GM10266 (cell line): ENCODE data around the gene MYO19.
"Not testable (repeated sequence)": the region's sequence is repeated elsewhere in the genome, so short reads cannot be mapped to it uniquely, and the experiment has no call there.

Experiments used
- DNase-seq: peaks from one replicate; pipeline ENCODE4 v3.0.0; 2012; ENCODE audit errors: extremely low spot score
- TF ChIP-seq, protein P1 (sequence below): IDR thresholded peaks from 2 replicates; pipeline ENCODE4 v1.5.1; 2012; ENCODE audit warnings: mild to moderate bottlenecking, low read depth; ENCODE audit not compliant: control insufficient read depth, insufficient read depth; ENCODE audit errors: missing control alignments

Gene MYO19

DNA sequence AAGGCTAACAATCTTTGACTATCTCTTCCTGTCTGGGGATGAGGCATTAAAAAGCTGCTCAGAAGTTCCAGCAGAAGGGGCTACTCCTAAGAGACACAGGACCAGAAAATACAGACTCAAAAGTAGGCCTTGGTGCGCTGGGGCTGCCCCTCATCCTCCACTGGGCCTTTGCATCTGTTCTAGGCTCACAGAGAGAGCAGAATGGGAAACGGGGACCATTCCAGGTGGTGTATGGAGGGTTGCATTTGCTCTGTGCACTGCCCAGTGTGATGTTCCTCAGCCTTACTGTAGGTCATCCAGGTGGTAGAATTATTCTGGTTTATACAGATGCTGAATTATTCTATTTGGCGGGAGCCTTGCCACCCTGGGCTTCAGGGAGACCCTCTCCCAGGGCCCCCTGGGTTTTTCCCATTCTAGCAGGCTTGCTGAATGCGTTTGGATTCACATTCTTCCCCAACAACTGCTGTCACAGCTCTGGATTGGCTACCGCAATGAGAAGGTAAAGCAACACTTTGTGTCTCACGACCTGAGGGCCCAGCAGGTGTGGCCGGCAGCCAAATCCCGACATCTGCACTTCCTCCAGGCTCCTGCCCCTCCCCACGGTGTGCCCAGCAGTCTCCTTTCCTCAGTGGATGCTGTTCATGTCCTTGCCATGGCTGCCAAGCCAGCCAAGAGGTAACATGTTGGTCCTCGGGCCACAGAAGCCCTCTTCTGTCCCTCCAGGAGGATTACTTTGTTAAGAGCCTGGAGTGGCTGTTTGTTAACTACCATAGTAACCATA, 73.1 kb downstream of the MYO19 start:
- TF ChIP-seq, protein P1, sequence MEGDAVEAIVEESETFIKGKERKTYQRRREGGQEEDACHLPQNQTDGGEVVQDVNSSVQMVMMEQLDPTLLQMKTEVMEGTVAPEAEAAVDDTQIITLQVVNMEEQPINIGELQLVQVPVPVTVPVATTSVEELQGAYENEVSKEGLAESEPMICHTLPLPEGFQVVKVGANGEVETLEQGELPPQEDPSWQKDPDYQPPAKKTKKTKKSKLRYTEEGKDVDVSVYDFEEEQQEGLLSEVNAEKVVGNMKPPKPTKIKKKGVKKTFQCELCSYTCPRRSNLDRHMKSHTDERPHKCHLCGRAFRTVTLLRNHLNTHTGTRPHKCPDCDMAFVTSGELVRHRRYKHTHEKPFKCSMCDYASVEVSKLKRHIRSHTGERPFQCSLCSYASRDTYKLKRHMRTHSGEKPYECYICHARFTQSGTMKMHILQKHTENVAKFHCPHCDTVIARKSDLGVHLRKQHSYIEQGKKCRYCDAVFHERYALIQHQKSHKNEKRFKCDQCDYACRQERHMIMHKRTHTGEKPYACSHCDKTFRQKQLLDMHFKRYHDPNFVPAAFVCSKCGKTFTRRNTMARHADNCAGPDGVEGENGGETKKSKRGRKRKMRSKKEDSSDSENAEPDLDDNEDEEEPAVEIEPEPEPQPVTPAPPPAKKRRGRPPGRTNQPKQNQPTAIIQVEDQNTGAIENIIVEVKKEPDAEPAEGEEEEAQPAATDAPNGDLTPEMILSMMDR: no peak
- DNase-seq: no peak

DNA sequence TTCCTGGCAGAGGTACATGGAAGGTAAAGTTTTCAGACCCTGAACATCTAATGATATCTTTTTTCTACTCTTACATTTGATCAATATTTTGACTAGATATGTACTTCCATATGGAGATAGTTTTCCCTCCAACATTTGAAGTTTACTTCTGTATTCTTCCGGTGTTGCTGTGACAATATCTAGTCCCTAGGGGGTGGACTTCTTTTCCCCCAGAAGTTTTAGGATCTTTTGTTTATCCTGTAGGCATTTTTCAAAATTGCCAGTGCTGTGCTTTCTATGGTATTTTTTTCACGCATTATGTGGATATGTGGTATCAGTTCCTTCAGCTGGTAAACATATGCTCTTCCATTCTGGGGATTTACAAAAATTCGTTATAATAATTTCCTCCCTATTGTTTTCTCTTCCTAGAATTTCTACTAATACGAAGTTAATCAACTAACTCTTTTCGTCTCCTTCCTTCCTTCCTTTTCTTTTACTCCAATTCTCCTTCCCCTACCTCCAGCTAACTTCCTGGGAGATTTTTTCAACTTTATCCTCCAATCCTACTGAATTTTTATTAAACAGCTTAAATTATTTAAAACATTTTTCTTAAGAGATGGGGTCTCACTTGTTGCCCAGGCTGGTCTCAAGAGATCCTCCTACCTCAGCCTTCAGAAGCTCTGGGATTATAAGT, 74.3 kb downstream of the MYO19 start:
- TF ChIP-seq, protein P1: no peak
- no peak for DNase-seq

DNA sequence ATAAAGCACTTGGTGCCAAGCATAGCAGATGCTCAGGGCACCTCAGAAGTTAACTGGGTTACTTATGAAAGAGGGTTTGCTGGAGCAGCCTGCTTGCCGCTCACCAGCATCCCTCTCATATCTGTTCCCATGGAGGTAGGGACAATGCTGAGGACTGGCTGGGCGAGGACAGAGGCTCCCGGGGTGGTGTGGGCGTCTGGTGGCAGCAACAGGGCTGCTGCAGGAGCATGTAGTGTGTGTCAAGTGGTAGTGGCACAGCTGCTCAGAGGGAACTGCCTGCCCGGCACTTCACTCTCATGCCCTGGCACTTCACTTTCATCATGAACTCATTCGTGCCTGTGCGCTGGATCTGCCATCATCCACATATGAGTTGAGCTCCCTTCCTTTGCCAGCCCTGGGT, 75.1 kb downstream of the MYO19 start:
- no peak for DNase-seq
- TF ChIP-seq, protein P1: no peak

DNA sequence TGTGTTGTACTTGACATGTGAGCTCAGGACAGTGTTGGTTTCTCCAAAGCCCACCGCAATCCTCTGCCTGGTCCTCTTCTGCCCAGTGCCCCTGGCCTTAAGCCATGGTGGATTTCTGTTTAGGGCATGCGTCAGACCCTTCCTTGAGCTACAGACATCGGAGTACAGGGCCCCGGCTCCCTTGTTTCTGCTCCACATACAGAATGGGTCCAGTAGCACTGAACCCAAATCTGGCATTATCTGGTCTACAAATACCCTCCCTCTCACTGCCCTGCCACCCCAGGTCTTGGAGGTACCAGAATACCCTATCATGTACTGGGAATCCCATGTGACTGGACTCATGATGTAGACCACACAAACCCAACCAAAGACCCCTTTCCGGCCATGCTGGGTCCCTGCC, 75.6 kb downstream of the MYO19 start:
- TF ChIP-seq, protein P1: no peak
- DNase-seq: no peak

DNA sequence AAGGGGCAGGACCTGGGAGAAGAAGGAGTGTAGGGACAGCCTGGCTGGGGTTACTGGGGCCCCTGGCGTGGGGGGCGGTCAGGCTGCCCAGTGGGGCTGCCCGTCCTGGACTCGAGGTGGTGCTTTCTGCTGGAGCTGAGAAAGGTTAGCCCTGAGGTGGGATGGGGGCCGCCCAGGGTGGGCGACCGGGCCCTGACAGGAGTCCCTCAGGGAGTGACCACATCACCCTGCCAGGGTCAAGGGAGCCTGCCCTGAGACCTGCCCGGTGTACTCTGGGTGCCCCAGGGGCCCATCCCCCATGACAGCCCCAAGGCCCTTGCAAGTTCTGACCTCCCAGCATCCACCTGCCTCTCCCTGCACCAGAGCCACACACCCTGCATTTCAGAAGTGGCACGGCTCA, 77.0 kb downstream of the MYO19 start:
- not testable (repeated sequence) for DNase-seq

DNA sequence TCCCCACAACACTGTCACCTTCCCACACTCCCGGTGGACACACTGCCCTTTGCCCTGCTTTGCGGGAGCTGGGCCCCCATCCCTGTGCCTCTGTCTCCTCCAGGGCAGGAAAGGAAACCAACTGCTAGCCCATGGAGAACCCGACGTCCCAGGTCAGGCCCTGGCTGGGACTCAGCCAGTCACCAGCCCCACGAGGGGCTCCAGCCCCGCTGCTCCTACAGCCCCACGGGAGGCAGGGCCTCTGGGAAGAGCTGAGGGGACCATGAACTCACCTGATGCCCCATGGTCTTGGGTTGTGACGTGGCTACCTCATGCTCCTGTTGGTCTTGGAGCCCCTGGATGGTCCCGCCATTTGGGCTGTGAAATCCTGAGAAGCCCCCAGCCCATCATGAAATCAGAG, 81.8 kb downstream of the MYO19 start:
- DNase-seq: not testable (repeated sequence)

DNA sequence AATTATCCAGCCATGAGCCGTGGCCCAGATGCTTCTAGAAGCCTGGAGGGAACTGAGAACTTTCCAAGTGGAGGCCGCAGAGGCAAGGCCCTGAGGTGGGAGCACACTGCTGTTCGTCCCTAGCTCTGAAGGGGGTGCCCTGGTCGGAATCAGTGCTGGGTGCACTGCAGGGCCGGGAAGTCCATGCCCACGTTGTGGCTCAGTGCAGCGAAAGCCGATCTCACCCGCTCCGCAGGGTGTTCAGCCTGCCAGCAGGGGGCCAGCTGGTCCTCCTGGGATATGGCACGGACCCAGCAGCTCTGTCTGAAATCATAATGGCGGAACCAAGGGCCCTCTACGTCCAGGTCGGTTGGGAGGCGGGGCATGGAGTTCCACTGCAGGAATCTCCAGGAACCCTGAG, 84.7 kb downstream of the MYO19 start:
- not testable (repeated sequence) for DNase-seq
